Ishikawa (cell line): Measurements from ENCODE around the gene RAF1.

Source experiments
- CEBPB ChIP-seq: IDR thresholded peaks from 2 replicates; pipeline ENCODE4 v1.6.1; 2012
- CREB1 ChIP-seq: IDR thresholded peaks from 2 replicates; pipeline ENCODE4 v1.6.1; 2012; ENCODE audit warnings: low read depth
- EP300 ChIP-seq: IDR thresholded peaks from 2 replicates; pipeline ENCODE4 v1.6.1; 2012; ENCODE audit warnings: borderline replicate concordance
- FOXM1 ChIP-seq: IDR thresholded peaks from 2 replicates; pipeline ENCODE4 v1.6.1; 2012; ENCODE audit warnings: low read depth, borderline replicate concordance
- NFIC ChIP-seq: IDR thresholded peaks from 2 replicates; pipeline ENCODE4 v1.6.1; 2012
- RAD21 ChIP-seq: IDR thresholded peaks from 2 replicates; pipeline ENCODE4 v1.6.1; 2012; ENCODE audit warnings: low read depth
- TAF1 ChIP-seq: IDR thresholded peaks from 2 replicates; pipeline ENCODE4 v1.6.1; 2012; ENCODE audit warnings: low read depth, mild to moderate bottlenecking
- TCF12 ChIP-seq: IDR thresholded peaks from 2 replicates; pipeline ENCODE4 v1.6.1; 2012; ENCODE audit warnings: low read depth
- YY1 ChIP-seq: IDR thresholded peaks from 2 replicates; pipeline ENCODE4 v1.6.1; 2012; ENCODE audit warnings: low read depth
- TF ChIP-seq, protein P1 (sequence below): IDR thresholded peaks from 2 replicates; pipeline ENCODE4 v1.6.1; 2012
- TF ChIP-seq, protein P2 (sequence below): IDR thresholded peaks from 2 replicates; pipeline ENCODE4 v1.6.1; 2012

DNA sequence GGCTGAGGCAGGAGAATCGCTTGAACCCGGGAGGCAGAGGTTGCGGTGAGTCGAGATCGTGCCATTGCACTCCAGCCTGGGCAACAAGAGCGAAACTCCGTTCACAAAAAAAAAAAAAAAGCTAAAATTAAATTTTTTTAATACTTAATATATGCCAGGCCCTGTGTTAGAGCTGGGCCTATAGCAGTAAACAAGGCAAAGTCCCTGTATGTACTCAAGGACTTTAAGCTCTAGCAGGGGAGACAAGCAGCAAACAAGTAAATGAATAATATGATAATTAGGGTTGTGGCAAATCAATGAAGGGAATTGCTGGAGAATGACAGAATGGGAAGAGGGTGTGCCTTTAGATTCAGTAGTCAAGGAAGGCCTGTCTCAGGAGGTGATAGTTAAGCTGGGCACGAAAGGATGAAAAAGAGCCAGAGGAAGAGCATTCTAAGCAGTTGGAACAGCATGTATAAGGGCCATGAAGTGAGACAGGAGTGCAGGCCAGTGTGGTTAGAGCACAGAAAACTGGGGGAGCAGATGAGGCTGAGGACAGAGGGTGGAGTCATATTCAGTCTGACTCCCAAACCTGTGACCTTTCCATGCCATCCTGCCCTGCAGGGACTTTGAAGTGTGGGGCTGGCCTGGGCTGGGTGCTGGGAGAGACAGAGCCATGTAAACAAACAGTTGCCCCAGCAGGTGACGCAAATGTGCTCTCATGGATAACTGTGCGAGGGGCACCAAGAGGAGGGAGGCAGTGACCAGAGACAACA is 6.6 kb upstream of the RAF1 start:
- TF ChIP-seq, protein P1, sequence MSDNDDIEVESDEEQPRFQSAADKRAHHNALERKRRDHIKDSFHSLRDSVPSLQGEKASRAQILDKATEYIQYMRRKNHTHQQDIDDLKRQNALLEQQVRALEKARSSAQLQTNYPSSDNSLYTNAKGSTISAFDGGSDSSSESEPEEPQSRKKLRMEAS, result no peak
- TF ChIP-seq YY1 (no peak), RAD21 (no peak), CREB1 (no peak), TCF12 (no peak), EP300 (no peak), FOXM1 (no peak), TAF1 (no peak), NFIC (no peak), CEBPB (no peak)
- TF ChIP-seq, protein P2, sequence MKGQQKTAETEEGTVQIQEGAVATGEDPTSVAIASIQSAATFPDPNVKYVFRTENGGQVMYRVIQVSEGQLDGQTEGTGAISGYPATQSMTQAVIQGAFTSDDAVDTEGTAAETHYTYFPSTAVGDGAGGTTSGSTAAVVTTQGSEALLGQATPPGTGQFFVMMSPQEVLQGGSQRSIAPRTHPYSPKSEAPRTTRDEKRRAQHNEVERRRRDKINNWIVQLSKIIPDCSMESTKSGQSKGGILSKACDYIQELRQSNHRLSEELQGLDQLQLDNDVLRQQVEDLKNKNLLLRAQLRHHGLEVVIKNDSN, result no peak
